PFSK-1 (cell line): ENCODE data around the gene UBA52.

Experiments used
- FOXP2 ChIP-seq: optimal IDR thresholded peaks from 2 replicates; pipeline ENCODE3; 2011; ENCODE audit warnings: borderline replicate concordance, control low read depth, inconsistent platforms; ENCODE audit not compliant: insufficient read depth; ENCODE audit errors: extremely low read length, extremely low read depth
- POLR2AphosphoS5 ChIP-seq: IDR thresholded peaks from 2 replicates; pipeline ENCODE4 v1.6.1; 2012; ENCODE audit warnings: low read depth, mild to moderate bottlenecking, control low read depth, low read length, moderate library complexity
- SIN3A ChIP-seq: IDR thresholded peaks from 2 replicates; pipeline ENCODE4 v1.6.1; 2012; ENCODE audit warnings: mild to moderate bottlenecking, low read length, moderate library complexity, borderline replicate concordance; ENCODE audit not compliant: insufficient read depth
- TAF1 ChIP-seq: IDR thresholded peaks from 2 replicates; pipeline ENCODE4 v1.6.1; 2012; ENCODE audit warnings: low read length, control low read depth, borderline replicate concordance; ENCODE audit not compliant: insufficient read depth
- TF ChIP-seq, protein P1 (sequence below), 2 experiments: IDR thresholded peaks; 2 replicates each; pipeline versions ENCODE4 v1.6.1 to v1.8.0; 2011 to 2012; ENCODE audit warnings: low read depth in 2 of 2, low read length in 2 of 2, control low read depth in 1 of 2, inconsistent platforms in 1 of 2, mild to moderate bottlenecking in 1 of 2, moderate library complexity in 1 of 2; ENCODE audit not compliant: insufficient read depth in 1 of 2

Gene UBA52

DNA sequence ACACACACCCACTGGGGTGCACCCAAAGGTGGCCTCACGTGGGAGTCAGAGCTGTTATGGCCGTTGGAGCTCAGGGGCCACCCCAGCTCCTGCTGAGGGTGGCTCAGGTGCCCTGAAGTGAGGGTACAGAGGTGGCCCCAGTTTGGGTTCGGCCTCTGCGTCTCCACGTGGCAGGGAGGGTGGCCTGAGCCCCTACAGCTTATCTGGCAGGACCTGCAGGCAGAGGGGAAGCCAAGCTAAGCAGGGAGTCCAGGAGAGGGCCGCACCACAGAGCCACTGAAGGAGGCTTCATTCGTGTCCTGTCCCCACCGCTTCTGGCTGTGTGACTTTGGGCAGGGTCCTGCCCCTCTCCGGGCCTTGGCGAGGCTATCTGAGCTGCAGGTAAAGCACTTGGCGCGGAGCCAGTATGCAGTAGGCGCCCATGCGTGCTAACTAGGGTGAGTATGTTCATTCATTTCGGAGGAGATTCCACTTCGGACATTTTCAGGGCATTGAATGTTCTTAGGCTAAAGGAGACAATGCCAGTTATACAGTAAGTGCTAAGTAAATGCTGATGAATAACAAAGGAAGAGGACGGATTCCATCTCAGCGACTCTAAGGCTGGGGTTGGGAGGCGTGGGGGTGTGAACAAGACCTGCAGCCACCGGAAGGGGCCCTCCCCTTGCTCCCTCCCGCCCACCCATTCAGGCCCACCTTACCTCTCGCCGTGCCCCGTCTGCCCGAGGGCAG lies 21.9 kb downstream of the UBA52 start:
- TF ChIP-seq FOXP2 (no peak), POLR2AphosphoS5 (peak; percentile 2; the same call in 1 of the 2 replicates), SIN3A (0 out of 2 replicates have a peak, but pooled peaks have one; percentile 20), TAF1 (no peak)
- TF ChIP-seq, protein P1, sequence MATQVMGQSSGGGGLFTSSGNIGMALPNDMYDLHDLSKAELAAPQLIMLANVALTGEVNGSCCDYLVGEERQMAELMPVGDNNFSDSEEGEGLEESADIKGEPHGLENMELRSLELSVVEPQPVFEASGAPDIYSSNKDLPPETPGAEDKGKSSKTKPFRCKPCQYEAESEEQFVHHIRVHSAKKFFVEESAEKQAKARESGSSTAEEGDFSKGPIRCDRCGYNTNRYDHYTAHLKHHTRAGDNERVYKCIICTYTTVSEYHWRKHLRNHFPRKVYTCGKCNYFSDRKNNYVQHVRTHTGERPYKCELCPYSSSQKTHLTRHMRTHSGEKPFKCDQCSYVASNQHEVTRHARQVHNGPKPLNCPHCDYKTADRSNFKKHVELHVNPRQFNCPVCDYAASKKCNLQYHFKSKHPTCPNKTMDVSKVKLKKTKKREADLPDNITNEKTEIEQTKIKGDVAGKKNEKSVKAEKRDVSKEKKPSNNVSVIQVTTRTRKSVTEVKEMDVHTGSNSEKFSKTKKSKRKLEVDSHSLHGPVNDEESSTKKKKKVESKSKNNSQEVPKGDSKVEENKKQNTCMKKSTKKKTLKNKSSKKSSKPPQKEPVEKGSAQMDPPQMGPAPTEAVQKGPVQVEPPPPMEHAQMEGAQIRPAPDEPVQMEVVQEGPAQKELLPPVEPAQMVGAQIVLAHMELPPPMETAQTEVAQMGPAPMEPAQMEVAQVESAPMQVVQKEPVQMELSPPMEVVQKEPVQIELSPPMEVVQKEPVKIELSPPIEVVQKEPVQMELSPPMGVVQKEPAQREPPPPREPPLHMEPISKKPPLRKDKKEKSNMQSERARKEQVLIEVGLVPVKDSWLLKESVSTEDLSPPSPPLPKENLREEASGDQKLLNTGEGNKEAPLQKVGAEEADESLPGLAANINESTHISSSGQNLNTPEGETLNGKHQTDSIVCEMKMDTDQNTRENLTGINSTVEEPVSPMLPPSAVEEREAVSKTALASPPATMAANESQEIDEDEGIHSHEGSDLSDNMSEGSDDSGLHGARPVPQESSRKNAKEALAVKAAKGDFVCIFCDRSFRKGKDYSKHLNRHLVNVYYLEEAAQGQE (IDR thresholded peaks at IDR 0.05; ENCODE audit: insufficient read depth in 1 of 2, low read depth in 2 of 2, low read length in 2 of 2), result no peak

DNA sequence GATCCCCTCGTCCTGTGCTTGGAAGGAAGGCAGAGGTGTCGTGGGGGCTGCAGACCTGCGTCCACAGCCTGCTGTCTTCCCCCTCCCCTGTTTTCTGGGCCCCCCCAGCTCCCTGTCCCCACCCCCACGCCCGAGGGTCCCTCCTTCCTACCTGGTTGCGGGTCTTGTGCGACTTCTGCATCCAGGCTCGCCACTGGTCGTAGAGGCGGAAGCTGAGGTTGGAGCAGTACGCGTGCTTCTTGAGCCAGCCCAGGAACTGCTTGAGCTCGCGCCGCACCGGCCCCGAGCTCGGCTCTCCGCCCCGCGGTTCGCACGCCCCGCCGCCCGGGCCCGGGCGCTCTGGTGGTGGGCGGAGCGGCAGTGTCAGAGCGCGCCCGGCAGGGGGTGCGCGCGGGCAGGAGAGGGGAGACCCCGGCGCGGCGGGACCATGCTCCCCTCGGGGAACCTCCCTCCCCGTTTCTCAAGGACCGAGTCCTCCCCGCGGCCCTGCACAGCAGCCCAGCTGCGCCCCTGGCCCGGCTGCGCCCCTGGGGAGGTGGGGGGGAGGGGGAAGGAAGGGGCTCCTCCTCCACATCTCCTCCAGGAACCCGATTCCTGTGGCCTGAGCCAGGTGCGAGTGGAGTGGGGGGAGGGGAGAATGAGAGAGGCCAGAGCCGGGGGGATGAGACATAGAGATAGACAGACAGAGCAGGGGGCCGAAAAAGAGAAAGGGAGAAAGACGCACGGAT lies 22.6 kb downstream of the UBA52 start:
- no peak for TF ChIP-seq FOXP2
- no peak for TF ChIP-seq POLR2AphosphoS5
- no peak for TF ChIP-seq SIN3A
- TF ChIP-seq, protein P1 (IDR thresholded peaks at IDR 0.05; ENCODE audit: insufficient read depth in 1 of 2, low read depth in 2 of 2, low read length in 2 of 2), result no peak
- TF ChIP-seq TAF1, result no peak

DNA sequence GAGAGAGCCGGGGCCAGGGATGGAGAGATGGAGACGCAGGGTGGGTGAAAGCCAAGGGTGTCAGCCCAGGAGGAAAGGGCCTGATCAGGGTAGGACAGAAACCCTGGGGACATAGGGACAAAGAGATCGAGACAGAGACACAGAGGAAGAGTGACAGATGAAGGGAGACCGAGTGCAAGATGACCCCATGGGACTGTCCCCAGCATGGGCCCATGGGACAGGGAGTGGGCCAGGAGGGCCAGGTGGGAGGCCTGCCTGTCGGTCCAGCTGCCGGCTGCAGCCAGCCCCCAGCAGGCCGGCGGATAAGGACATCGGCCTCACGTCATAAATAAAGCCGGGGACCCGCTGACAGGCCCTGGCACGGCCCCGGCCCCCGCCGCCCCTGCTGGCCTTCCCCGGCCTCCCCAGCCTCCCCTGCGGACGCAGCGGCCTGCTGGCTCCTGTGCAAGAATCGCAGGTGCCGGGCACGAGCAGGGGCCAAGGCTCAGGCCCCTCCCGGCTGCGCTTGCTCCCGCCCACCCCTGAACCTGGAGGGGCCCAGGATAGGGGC lies 23.2 kb downstream of the UBA52 start:
- no peak for TF ChIP-seq FOXP2
- TF ChIP-seq, protein P1 (IDR thresholded peaks at IDR 0.05; ENCODE audit: insufficient read depth in 1 of 2, low read depth in 2 of 2, low read length in 2 of 2), result no peak
- TF ChIP-seq POLR2AphosphoS5, result no peak
- TF ChIP-seq TAF1, result no peak
- TF ChIP-seq SIN3A, result no peak

DNA sequence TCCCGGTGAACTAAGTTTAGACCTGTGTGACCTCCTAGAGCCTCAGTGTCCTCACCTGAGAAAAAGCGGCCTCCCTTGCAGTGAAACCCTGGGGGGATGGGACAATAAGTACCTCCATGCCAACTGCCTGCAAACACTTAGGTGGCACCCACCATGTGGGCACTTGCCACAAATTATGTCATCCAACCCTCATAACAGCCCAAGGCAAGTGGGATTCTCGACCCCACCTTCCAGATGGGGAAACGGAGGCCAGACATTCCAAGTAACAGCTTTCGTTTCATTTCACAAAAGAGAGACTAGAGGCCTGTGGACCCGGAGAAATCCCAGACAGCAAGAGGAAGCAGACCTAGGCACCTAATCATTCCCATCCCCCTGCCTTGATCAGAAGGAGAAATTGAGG lies 23.8 kb downstream of the UBA52 start:
- TF ChIP-seq SIN3A (no peak), POLR2AphosphoS5 (no peak), TAF1 (no peak), FOXP2 (no peak)
- TF ChIP-seq, protein P1 (IDR thresholded peaks at IDR 0.05; ENCODE audit: insufficient read depth in 1 of 2, low read depth in 2 of 2, low read length in 2 of 2), result no peak

DNA sequence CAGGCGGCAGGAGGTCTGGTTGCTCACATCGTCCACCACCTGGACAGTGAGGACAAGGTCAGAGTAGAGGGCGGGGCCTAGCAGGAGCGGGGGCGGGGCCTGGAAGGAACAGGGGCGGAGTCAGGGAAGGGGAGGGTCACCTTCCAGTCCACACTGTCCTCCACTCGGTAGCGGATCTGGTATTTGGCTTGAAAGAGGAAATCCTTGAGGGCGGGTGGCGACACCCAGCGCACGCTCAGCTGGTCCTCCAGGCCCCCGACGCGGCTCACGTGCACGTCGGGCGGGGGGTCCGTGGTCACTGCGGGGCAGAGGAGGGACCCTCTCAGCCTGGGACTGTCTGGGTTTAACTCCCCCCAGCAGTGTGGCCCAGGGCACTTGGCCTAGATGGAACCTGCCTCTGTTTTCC lies 25.1 kb downstream of the UBA52 start:
- no peak; the same call in none of the 2 replicates for TF ChIP-seq POLR2AphosphoS5
- no peak for TF ChIP-seq FOXP2
- TF ChIP-seq, protein P1 (IDR thresholded peaks at IDR 0.05; ENCODE audit: insufficient read depth in 1 of 2, low read depth in 2 of 2, low read length in 2 of 2), result no peak
- no peak for TF ChIP-seq SIN3A
- no peak for TF ChIP-seq TAF1
